GM15510 (cell line): ENCODE results near the gene SLC35A4.

Experiments used
- POLR2A ChIP-seq: IDR thresholded peaks from 3 replicates; pipeline ENCODE4 v1.6.1; 2011; ENCODE audit warnings: borderline replicate concordance; ENCODE audit not compliant: insufficient read length; ENCODE audit errors: extremely low read depth

The SLC35A4 gene

GRCh38 chr5:140568443-140569063 is 3.9 kb downstream of the SLC35A4 start:
- no peak for TF ChIP-seq POLR2A

- no peak for TF ChIP-seq POLR2A
Observed at GRCh38 chr5:140569197-140569596, 4.6 kb downstream of the SLC35A4 start.

- TF ChIP-seq POLR2A: no peak
Observed at GRCh38 chr5:140570058-140570457, 5.4 kb downstream of the SLC35A4 start.

GRCh38 chr5:140570488-140570887 is 5.9 kb downstream of the SLC35A4 start:
- no peak for TF ChIP-seq POLR2A

- TF ChIP-seq POLR2A: no peak
Observed at GRCh38 chr5:140571105-140571504, 6.5 kb downstream of the SLC35A4 start.

GRCh38 chr5:140573683-140574082 is 9.1 kb downstream of the SLC35A4 start:
- TF ChIP-seq POLR2A: no peak

- TF ChIP-seq POLR2A: no peak
Observed at GRCh38 chr5:140574165-140574564, 9.5 kb downstream of the SLC35A4 start.

- no peak for TF ChIP-seq POLR2A
Observed at GRCh38 chr5:140575309-140575708, 10.7 kb downstream of the SLC35A4 start.

GRCh38 chr5:140576776-140577201 is 12.2 kb downstream of the SLC35A4 start:
- no peak for TF ChIP-seq POLR2A

GRCh38 chr5:140587495-140587894 is 22.9 kb downstream of the SLC35A4 start:
- TF ChIP-seq POLR2A: no peak

- TF ChIP-seq POLR2A: no peak
Observed at GRCh38 chr5:140588311-140589070, 23.9 kb downstream of the SLC35A4 start.

- TF ChIP-seq POLR2A: no peak
Observed at GRCh38 chr5:140590861-140591260, 26.2 kb downstream of the SLC35A4 start.

- no peak for TF ChIP-seq POLR2A
Observed at GRCh38 chr5:140591747-140592372, 27.2 kb downstream of the SLC35A4 start.

- TF ChIP-seq POLR2A: no peak
Observed at GRCh38 chr5:140594169-140594568, 29.5 kb downstream of the SLC35A4 start.

- TF ChIP-seq POLR2A: no peak
Observed at GRCh38 chr5:140595538-140596300, 31.1 kb downstream of the SLC35A4 start.
